ENCODE measurements around the gene C18orf63. TPM values are rescaled to one million over a fixed set of nuclear protein-coding genes. Genes with fewer than 3 reads are reported as not detected.

The C18orf63 gene
- polyA plus RNA-seq, 1 donor (not counting 4 experiments of a cell fraction or from before 2014, with no cell fraction given): not detected

DNA sequence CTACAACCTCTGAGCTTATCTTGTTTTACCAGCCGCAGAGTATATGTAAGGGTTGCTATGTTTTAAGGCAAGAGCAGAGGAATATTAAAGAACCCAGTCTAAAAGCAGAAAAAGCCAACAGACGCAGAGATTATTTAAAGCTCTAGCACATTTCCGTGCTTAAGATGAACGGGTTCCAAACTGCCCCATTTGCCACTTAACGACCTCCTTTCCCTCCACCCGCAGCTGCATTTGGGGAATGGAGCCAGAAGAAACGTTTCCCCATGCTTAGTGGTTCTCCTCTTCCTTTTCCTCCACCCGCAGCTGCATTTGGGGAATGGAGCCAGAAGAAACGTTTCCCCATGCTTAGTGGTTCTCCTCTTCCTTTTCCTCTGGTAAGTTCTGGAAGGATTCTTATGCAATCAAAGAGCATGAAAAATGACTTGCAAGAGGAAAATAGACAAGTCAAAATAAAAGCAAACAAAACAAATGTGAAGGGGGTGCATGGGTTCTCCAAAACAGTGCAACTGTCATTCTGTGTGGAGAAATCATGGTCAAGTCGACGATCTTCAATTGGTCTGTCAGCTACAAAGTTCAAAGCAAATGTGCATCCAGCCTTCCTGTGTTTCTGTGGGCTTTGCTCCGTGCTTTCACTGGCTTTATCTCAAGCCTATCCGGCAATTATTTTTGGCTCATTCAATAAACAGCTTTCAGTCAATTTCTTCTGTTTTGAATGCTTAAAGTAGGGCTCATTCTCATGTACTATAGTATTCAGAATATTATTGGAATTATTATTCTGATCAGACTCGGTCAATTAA, 83.7 kb downstream of the C18orf63 start:
- Histone ChIP-seq H3K4me3 (ENCODE audit: control insufficient read depth in 2 of 3, extremely low read depth in 1 of 3, insufficient read depth in 2 of 3, low read depth in 1 of 3, low read length in 3 of 3) (no peak overlapping the region), H3K4me1 (ENCODE audit: control insufficient read depth, extremely low read depth, insufficient read depth, low read length) (no peaks in the 10 kb centered on the region), H3K36me3 (ENCODE audit: control insufficient read depth in 2 of 2, extremely low read depth in 1 of 2, insufficient read depth in 2 of 2, low read length in 2 of 2) (no peaks in the 10 kb centered on the region), H3K9ac (ENCODE audit: control insufficient read depth, extremely low read depth, insufficient read depth, low read length) (no peak overlapping the region), H3K9me1 (ENCODE audit: control insufficient read depth, extremely low read depth, insufficient read depth, low read length) (no peaks in the 10 kb centered on the region), H3K4me2 (ENCODE audit: control insufficient read depth, extremely low read depth, insufficient read depth, low read depth, low read length) (no peak overlapping the region), H2AFZ (ENCODE audit: control insufficient read depth, low read length) (no peak overlapping the region), H3K27me3 (ENCODE audit: control insufficient read depth, extremely low read depth, insufficient read depth, low read length) (no peaks in the 10 kb centered on the region), H3K9me3 (ENCODE audit: control insufficient read depth, low read depth, low read length) (no peaks in the 10 kb centered on the region), H4K20me1 (ENCODE audit: control insufficient read depth, extremely low read depth, insufficient read depth, low read length) (no peaks in the 10 kb centered on the region), H3K79me2 (ENCODE audit: control insufficient read depth, insufficient read depth, low read length) (no peaks in the 10 kb centered on the region), H3K27ac (ENCODE audit: control insufficient read depth, insufficient read depth, low read length) (no peak overlapping the region)
- dilution Hi-C loops (cut with MboI; ENCODE audit: extremely low pct_ligation_motif_present, low sequenced_read_pairs): no loop called here
- TF ChIP-seq EZH2 (IDR thresholded peaks at IDR 0.05; ENCODE audit: low read length): no peak
- TF ChIP-seq, protein P1, sequence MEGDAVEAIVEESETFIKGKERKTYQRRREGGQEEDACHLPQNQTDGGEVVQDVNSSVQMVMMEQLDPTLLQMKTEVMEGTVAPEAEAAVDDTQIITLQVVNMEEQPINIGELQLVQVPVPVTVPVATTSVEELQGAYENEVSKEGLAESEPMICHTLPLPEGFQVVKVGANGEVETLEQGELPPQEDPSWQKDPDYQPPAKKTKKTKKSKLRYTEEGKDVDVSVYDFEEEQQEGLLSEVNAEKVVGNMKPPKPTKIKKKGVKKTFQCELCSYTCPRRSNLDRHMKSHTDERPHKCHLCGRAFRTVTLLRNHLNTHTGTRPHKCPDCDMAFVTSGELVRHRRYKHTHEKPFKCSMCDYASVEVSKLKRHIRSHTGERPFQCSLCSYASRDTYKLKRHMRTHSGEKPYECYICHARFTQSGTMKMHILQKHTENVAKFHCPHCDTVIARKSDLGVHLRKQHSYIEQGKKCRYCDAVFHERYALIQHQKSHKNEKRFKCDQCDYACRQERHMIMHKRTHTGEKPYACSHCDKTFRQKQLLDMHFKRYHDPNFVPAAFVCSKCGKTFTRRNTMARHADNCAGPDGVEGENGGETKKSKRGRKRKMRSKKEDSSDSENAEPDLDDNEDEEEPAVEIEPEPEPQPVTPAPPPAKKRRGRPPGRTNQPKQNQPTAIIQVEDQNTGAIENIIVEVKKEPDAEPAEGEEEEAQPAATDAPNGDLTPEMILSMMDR (optimal IDR thresholded peaks at IDR 0.05 in 1 of 3, IDR thresholded peaks at IDR 0.05 in 1 of 3, conservative IDR thresholded peaks at IDR 0.05 in 1 of 3; ENCODE audit: extremely low read depth in 1 of 3, insufficient read depth in 2 of 3, low read length in 3 of 3): no peak
- DNase-seq (ENCODE audit: low read depth, low spot score): no peak
- no peak for FAIRE-seq

DNA sequence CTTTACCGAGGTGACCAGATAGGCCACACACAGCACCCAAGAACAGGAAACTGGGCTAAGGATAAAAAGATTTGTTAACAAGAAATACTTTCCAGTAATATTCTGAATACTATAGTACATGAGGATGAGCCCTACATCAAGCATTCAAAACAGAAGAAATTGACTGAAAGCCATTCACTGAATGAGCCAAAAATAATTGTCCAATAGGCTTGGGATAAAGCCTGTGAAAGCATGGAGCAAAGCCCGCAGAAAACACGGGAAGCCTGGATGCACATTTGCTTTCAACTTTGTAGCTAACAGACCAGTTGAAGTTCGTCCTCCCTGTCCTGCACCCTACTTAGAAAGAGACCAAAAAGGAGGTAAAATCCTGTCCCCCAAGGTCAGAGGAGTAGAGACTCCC, 85.2 kb downstream of the C18orf63 start:
- Histone ChIP-seq H3K36me3 (ENCODE audit: control insufficient read depth in 2 of 2, extremely low read depth in 1 of 2, insufficient read depth in 2 of 2, low read length in 2 of 2) (no peaks in the 10 kb centered on the region), H3K9me1 (ENCODE audit: control insufficient read depth, extremely low read depth, insufficient read depth, low read length) (no peaks in the 10 kb centered on the region), H3K79me2 (ENCODE audit: control insufficient read depth, insufficient read depth, low read length) (no peaks in the 10 kb centered on the region), H3K4me1 (ENCODE audit: control insufficient read depth, extremely low read depth, insufficient read depth, low read length) (no peaks in the 10 kb centered on the region), H3K9ac (ENCODE audit: control insufficient read depth, extremely low read depth, insufficient read depth, low read length) (no peak overlapping the region), H3K4me3 (ENCODE audit: control insufficient read depth in 2 of 3, extremely low read depth in 1 of 3, insufficient read depth in 2 of 3, low read depth in 1 of 3, low read length in 3 of 3) (no peak overlapping the region), H3K9me3 (ENCODE audit: control insufficient read depth, low read depth, low read length) (no peaks in the 10 kb centered on the region), H3K4me2 (ENCODE audit: control insufficient read depth, extremely low read depth, insufficient read depth, low read depth, low read length) (no peak overlapping the region), H2AFZ (ENCODE audit: control insufficient read depth, low read length) (no peak overlapping the region), H3K27ac (ENCODE audit: control insufficient read depth, insufficient read depth, low read length) (no peak overlapping the region), H4K20me1 (ENCODE audit: control insufficient read depth, extremely low read depth, insufficient read depth, low read length) (no peaks in the 10 kb centered on the region), H3K27me3 (ENCODE audit: control insufficient read depth, extremely low read depth, insufficient read depth, low read length) (no peaks in the 10 kb centered on the region)
- dilution Hi-C loops (cut with MboI; ENCODE audit: extremely low pct_ligation_motif_present, low sequenced_read_pairs): no loop called here
- no peak for FAIRE-seq
- no peak for DNase-seq (ENCODE audit: low read depth, low spot score)
- TF ChIP-seq EZH2 (IDR thresholded peaks at IDR 0.05; ENCODE audit: low read length): no peak
- TF ChIP-seq, protein P1 (optimal IDR thresholded peaks at IDR 0.05 in 1 of 3, IDR thresholded peaks at IDR 0.05 in 1 of 3, conservative IDR thresholded peaks at IDR 0.05 in 1 of 3; ENCODE audit: extremely low read depth in 1 of 3, insufficient read depth in 2 of 3, low read length in 3 of 3): no peak

Measured in keratinocyte (primary cell).